Measurements from ENCODE around the gene ESRRG.

ESRRG gene

DNA sequence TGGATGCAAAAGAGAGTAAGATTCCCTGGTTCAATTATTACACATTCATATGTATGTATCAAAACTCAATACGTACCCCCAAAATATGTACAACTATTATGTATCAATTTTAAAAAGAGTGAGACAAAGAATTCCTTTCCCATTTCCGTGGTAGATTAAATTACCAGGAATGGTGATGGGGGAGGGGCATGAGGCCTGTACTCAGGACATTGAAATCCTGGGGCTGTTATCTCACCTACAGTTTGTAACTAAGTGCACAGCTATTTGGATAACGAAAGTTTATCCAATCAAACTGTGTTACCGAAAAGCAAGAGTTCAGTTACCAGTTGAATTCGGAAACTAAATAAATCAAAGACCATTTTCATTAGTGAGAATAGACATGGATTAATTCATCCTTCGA lies 8.3 kb upstream of the ESRRG start:
- no peak for DNase-seq (ENCODE audit: extremely low read depth, low read depth)
- TF ChIP-seq, protein P1, sequence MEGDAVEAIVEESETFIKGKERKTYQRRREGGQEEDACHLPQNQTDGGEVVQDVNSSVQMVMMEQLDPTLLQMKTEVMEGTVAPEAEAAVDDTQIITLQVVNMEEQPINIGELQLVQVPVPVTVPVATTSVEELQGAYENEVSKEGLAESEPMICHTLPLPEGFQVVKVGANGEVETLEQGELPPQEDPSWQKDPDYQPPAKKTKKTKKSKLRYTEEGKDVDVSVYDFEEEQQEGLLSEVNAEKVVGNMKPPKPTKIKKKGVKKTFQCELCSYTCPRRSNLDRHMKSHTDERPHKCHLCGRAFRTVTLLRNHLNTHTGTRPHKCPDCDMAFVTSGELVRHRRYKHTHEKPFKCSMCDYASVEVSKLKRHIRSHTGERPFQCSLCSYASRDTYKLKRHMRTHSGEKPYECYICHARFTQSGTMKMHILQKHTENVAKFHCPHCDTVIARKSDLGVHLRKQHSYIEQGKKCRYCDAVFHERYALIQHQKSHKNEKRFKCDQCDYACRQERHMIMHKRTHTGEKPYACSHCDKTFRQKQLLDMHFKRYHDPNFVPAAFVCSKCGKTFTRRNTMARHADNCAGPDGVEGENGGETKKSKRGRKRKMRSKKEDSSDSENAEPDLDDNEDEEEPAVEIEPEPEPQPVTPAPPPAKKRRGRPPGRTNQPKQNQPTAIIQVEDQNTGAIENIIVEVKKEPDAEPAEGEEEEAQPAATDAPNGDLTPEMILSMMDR (IDR thresholded peaks at IDR 0.05; ENCODE audit: low read depth, low read length, missing control alignments) = no peak

GRCh38 chr1:216726435-216726834 lies 3.2 kb upstream of the ESRRG start:
- TF ChIP-seq, protein P1 (IDR thresholded peaks at IDR 0.05; ENCODE audit: low read depth, low read length, missing control alignments) = no peak
- no peak for DNase-seq (ENCODE audit: extremely low read depth, low read depth)
- no peak overlapping the region for H3K4me3 ChIP-seq (replicated peaks; ENCODE audit: low read depth, low read length)

More for the DNA sequence above, 8.3 kb upstream of the ESRRG start:
- H3K4me3 ChIP-seq (replicated peaks; ENCODE audit: low read depth, low read length) = no peak overlapping the region

DNA sequence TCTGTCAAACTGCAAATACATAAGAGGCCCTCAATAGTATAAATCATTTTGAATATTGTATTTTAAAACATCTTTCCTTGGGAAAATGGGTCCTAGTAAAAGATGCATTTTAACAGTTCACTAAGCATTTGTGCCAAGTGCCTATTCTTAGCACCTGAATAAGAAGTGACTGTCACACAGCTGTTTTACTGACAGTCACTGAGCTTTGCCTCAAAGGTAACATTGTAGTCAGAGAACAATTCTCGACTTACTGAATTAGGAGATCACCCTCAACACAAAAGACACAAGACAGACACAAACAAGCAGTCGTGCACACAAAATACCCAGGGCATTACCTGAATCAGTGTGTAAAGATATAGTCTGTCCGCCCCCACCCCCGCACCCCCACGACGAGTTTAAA lies 408 bp downstream of the ESRRG start:
- no peak for DNase-seq (ENCODE audit: extremely low read depth, low read depth)
- TF ChIP-seq, protein P1 (IDR thresholded peaks at IDR 0.05; ENCODE audit: low read depth, low read length, missing control alignments) = no peak
- no peak overlapping the region for H3K4me3 ChIP-seq (replicated peaks; ENCODE audit: low read depth, low read length)

- TF ChIP-seq, protein P1 (IDR thresholded peaks at IDR 0.05; ENCODE audit: low read depth, low read length, missing control alignments) = no peak
- no peak for DNase-seq (ENCODE audit: extremely low read depth, low read depth)
- no peak overlapping the region for H3K4me3 ChIP-seq (replicated peaks; ENCODE audit: low read depth, low read length)
These were observed 1.4 kb downstream of the ESRRG start for GRCh38 chr1:216721863-216722262.

DNA sequence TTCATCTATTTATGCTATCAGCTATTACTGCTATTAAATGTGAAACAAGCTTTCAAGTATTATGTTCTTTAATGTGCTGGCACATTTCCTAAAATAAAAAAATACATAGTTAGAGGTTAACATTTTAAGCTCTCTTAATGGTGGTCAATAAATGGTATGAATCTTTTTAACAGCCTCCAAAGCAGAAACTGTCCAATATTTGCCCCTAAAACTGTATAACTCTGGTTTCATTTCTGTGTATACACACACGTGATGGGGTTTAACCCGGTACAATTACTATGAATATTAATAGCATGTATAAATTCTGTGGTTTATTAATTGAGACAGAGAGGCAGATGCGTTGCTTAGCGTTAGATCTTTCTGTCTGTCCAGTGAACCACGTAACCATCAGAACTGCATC lies 2.2 kb downstream of the ESRRG start:
- TF ChIP-seq, protein P1 (IDR thresholded peaks at IDR 0.05; ENCODE audit: low read depth, low read length, missing control alignments) = no peak
- DNase-seq (ENCODE audit: extremely low read depth, low read depth) = no peak
- H3K4me3 ChIP-seq (replicated peaks; ENCODE audit: low read depth, low read length) = no peak overlapping the region

- DNase-seq (ENCODE audit: extremely low read depth, low read depth) = no peak
- H3K4me3 ChIP-seq (replicated peaks; ENCODE audit: low read depth, low read length) = no peak overlapping the region
- TF ChIP-seq, protein P1 (IDR thresholded peaks at IDR 0.05; ENCODE audit: low read depth, low read length, missing control alignments) = no peak
These were observed 11.5 kb downstream of the ESRRG start for GRCh38 chr1:216711712-216712111.

DNA sequence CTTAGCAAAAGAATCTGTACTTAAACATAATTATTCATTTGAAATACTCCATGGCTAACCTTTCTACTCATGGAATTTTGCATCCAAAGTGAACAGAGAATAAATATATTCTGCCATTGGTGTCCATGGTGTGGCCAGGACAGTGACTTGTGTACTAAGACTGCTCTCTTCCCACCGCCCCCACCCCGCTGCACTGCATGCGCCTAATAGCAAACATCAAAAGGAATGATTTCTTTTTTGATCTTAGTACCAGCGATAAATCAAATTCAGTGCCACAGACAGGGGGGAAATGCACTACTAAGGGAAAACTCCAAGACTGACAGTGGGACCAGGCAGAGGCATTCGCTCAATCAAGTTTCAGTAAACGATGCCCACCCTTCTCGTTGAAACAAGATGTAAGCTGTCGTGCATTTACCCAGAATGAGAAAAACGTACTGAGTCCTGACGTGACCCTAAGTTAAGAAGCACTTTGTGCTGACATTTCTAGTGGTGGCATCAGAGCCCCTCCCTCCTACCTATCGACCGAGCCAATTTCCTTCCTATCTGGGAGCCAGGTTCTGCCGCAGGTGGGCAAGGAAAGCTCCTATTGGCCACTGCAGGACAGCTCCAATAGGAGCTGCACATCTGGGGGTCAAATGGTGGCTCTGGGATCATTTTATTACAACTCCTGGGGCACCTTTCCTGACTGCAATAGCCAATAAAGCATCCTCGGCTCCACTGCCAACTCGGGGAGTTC lies 12.5 kb downstream of the ESRRG start:
- H3K4me3 ChIP-seq (replicated peaks; ENCODE audit: low read depth, low read length) = no peak overlapping the region
- no peak for DNase-seq (ENCODE audit: extremely low read depth, low read depth)
- TF ChIP-seq, protein P1 (IDR thresholded peaks at IDR 0.05; ENCODE audit: low read depth, low read length, missing control alignments) = no peak
